PC-9 (cell line): Measurements from ENCODE around the gene CNOT6L.

Experiments
- CTCF ChIP-seq: fragments of 200-600 bp; sonication (generic); conservative IDR thresholded peaks from 2 replicates; pipeline ENCODE4 v1.6.1; 2017; ENCODE audit warnings: mixed run types, antibody characterized with exemption, mild to moderate bottlenecking, moderate library complexity
- EZH2 ChIP-seq: fragments of 200-600 bp; sonication (generic); IDR thresholded peaks from 2 replicates; pipeline ENCODE4 v1.8.0; 2017; ENCODE audit warnings: antibody characterized with exemption, low read depth

DNA sequence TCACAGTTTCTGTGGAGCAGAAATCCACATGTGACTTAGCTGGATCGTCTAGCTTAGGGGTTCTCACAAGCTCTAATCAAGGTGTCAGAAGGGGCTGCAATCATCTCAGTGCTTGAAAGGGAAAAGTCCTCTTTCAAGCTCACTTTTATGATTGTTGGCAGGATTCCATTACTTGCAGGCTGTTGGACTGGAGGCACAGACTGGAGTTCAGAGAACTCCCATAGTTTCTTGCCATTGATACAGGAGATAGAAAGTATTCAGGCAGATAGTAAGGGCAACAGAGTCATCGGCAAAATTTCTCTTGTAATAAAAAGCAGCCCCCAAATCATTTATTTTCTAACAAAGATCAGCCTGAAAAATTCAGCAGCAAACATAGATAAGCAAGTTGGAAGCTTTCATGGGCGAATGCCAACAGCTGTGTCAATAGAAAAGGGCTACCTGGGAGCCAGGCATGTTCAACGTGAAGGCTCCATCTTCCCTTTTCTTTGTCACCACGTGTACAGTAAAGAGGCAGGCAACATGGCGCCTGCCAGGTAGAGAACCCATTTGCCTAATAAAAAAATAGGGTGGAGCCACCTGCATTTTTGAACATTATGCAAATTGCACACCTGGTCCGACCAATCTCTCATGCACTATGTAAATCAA lies 149.1 kb downstream of the CNOT6L start:
- no peak for TF ChIP-seq CTCF
- no peak for TF ChIP-seq EZH2
